Fibroblast of villous mesenchyme (primary cell): ENCODE measurements around the gene CFAP299. TPM values are rescaled to one million over a fixed set of nuclear protein-coding genes. Genes with fewer than 3 reads are reported as not detected.

ENCODE experiments used
- DNase-seq: peaks from one replicate; pipeline ENCODE4 v3.0.0-alpha.2; 2010; ENCODE audit warnings: low read depth
- H3K4me3 ChIP-seq: 2 replicates; pipeline ENCODE4 v1.5.1; 2011; ENCODE audit warnings: low read depth, mild to moderate bottlenecking, low read length
- total RNA-seq: library from RNA; depleted of rRNA; stranded (reverse); fragments of >200 nt; gene quantifications from 2 replicates; pipeline ENCODE4 v1.2.3, GENCODE V29; 2012
- TF ChIP-seq, protein P1 (sequence below): IDR thresholded peaks from 2 replicates; pipeline ENCODE4 v1.5.1; 2012; ENCODE audit warnings: low read depth, mild to moderate bottlenecking, low read length; ENCODE audit not compliant: insufficient read depth

The CFAP299 gene
- total RNA-seq, 1 donor, result 2.6 TPM

DNA sequence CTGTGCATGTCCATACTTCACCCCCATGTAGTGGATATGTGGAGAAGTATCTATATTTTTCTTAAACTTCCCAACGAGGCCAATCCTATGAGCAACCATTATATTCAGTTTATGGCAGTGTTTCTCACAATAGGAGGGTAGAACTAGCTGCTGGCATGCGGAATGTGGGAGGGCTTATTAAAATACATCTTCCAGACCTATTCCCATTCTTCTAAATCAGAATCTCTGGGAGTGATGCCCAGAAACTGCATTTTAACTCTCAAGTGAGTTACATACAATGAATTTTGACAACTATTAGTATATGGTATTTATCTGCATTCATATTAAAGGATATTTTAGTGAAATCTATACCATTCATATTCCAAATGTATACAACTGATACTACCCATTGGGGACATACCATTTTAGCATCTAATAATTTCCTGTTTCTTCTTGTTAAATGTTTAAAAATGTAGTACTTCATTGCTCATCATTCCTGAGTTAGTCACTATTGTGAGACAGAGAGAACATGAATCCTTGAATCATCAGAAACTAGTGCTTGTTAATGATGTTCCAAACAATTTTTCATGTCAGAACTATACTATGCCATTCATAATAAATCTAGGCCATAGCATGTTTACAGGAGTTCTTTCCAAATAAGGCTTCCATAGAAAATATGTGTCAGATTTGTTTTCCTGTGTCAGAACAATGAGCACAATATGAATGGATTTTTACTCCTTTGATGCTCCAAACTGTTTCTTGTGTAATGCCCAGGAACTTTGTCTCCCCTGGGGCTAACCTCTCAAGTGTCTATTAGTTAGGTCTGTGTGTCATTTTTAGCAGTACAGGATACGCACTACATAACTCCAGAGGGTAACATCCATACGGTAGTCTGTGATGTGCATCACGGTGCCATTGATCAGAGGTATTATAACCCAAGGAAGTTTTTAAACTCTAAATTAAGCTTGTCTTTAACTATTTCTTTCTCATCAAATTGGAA, 496.1 kb downstream of the CFAP299 start:
- H3K4me3 ChIP-seq, result no peak overlapping the region
- TF ChIP-seq, protein P1, sequence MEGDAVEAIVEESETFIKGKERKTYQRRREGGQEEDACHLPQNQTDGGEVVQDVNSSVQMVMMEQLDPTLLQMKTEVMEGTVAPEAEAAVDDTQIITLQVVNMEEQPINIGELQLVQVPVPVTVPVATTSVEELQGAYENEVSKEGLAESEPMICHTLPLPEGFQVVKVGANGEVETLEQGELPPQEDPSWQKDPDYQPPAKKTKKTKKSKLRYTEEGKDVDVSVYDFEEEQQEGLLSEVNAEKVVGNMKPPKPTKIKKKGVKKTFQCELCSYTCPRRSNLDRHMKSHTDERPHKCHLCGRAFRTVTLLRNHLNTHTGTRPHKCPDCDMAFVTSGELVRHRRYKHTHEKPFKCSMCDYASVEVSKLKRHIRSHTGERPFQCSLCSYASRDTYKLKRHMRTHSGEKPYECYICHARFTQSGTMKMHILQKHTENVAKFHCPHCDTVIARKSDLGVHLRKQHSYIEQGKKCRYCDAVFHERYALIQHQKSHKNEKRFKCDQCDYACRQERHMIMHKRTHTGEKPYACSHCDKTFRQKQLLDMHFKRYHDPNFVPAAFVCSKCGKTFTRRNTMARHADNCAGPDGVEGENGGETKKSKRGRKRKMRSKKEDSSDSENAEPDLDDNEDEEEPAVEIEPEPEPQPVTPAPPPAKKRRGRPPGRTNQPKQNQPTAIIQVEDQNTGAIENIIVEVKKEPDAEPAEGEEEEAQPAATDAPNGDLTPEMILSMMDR, result no peak
- DNase-seq, result no peak

DNA sequence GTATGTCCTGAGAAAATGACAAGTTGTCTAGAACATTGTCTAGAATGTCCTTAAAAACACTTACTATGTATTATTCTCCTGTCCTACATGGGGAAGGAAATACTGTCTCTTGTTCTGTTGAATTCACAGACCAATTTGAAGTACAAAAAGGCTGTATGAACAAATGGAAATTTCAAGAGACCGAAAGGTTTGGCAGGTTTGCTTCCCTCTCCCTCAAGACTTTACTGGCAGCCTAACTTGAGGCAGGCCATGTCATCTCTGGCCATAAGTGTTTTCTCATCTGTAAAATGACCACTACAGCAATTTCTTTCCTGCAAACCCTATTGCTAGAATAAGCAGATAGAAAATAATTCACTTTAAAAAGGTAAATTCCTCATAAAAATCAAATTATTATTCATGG, 503.8 kb downstream of the CFAP299 start:
- H3K4me3 ChIP-seq, result no peak overlapping the region
- TF ChIP-seq, protein P1, result no peak
- no peak for DNase-seq

DNA sequence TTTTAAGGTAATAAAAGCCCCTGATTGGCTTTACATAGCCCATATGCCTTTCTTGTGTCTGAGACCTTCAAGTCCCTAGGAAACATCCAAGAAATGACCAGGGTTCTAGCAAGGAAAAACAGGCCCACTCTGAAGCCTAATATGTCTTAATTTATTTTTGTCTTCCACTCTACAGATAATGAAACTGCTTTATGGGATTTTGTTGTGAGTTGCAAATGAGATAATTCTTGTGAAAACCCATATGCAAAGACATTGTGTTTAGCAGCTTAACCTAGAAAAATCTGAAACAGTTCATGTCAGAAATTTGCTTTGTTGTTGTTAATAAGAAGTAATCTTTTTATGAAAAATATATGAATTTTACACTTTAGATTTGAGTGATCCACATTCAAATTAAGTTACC, 504.3 kb downstream of the CFAP299 start:
- no peak for DNase-seq
- no peak overlapping the region for H3K4me3 ChIP-seq
- TF ChIP-seq, protein P1, result no peak

DNA sequence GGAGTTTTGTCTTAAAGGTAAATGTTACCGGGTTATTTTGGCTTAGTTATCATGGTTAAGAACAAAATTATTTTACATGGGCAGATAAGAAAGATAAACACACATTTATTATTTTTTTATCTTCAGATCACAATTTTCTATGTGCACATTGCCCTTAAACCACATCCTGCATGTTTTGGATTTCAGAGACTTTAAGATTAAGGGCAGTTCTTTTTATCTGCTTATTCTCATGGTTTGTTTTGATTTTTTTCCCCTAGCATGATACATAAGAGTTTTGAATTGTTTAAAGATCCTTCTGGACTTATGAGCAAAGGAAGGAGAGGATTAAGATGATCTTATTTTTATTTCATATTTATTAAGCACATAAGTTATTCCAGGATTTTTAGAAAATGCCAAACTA, 504.9 kb downstream of the CFAP299 start:
- TF ChIP-seq, protein P1, result no peak
- peak; percentile 20 for DNase-seq
- no peak overlapping the region for H3K4me3 ChIP-seq

DNA sequence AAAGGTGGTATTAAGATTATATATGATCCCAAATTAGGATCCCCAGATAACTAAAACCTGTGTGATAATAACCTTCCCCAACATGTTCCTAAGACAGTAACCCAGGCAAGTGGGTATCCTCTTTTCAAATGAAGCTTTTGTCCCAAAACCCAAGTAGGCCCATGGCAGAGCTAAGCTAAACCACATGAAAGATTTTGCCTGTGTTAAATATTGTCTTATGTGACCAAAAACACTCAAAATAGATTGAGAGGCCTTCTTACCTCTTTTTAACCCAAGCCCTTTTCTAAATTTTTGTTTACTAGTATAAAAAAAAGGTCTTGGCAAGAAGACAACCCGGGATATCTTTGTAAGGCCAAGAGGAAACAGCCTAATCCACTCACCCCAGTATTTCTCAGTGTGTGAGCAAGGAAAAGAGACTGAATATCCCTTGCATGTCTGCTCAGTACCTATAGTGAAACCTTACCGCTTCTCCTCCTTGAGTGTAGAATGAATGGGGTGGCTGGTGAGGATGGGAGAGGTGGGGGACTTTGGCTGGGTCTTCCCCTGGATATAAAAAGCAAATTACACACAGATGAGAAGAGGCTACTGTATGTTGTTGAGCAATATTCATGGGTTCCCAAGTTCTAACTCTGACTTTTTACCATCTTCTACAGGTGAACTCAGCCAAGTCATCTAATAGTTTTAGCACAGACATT, 506.2 kb downstream of the CFAP299 start:
- no peak for DNase-seq
- no peak overlapping the region for H3K4me3 ChIP-seq
- TF ChIP-seq, protein P1, result no peak

DNA sequence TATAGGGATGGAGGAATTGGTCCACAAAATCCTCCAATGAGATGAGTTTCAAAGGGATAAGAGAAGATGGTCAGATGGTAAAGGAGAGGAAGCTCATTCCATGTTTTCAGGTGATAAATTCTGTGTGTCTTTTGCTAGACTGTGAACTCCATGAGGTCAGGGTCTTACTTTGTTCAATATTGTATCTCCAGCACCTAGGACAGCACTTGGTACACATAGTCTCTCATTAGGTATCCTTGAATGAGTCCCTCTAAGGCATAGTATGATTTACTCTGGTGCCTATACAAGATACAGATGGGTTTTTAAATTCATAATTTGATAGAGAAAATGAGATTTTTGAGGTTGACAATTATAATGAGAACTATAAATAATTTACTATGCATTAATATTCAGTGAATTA, 510.7 kb downstream of the CFAP299 start:
- DNase-seq, result no peak
- H3K4me3 ChIP-seq, result no peak overlapping the region
- TF ChIP-seq, protein P1, result no peak
